Panc1 (cell line): Measurements from ENCODE around the gene ENAH. TPM values are rescaled to one million over a fixed set of nuclear protein-coding genes. Genes with fewer than 3 reads are reported as not detected.

ENCODE experiments used
- ATAC-seq: fragments of 200-7000 bp; cut with Tn5 transposase; 2 replicates; pipeline ENCODE4 v1.9.1; 2020; ENCODE audit warnings: mild to moderate bottlenecking, moderate library complexity
- BruUV-seq: library from RNA; stranded (reverse); fragments of 400-500 nt; replicated peaks from 2 replicates; lab custom pipeline; 2021; lab: Mats Ljungman, UMichigan
- CTCF ChIA-PET: fragments of 300-600 bp; sonication (Branson Sonifier 250); formaldehyde crosslinking; loops from one replicate; lab custom pipeline; 2022; ENCODE audit warnings: antibody characterized with exemption; lab: Charles Lee
- POLR2A ChIA-PET: fragments of 300-600 bp; sonication (Branson Sonifier 250); formaldehyde crosslinking; loops from one replicate; lab custom pipeline; 2022; ENCODE audit warnings: antibody characterized with exemption; lab: Charles Lee
- DNase-seq: peaks from one replicate; pipeline ENCODE4 v3.0.0-alpha.2; 2010; ENCODE audit warnings: low read depth, low spot score
- H3K27ac ChIP-seq: 2 replicates; pipeline ENCODE4 v1.5.1; 2011; ENCODE audit warnings: mild to moderate bottlenecking, low read length, inconsistent platforms
- H3K27me3 ChIP-seq: fragments of 200-500 bp; sonication (Bioruptor generic); 2 replicates; pipeline ENCODE4 v1.6.0; 2014; ENCODE audit warnings: low read length, inconsistent platforms; ENCODE audit not compliant: control insufficient read depth, insufficient read depth
- H3K36me3 ChIP-seq: fragments of 200-500 bp; sonication (Bioruptor generic); 2 replicates; pipeline ENCODE4 v1.5.1; 2014; ENCODE audit warnings: inconsistent platforms, mild to moderate bottlenecking, low read length, moderate library complexity; ENCODE audit not compliant: control insufficient read depth, insufficient read depth
- H3K4me1 ChIP-seq: 2 replicates; pipeline ENCODE4 v1.5.1; 2011; ENCODE audit warnings: inconsistent platforms, mild to moderate bottlenecking, low read length, moderate library complexity; ENCODE audit not compliant: control insufficient read depth, insufficient read depth
- H3K4me3 ChIP-seq, 2 experiments: 2 replicates each; pipeline ENCODE4 v1.5.1; 2011 to 2012; ENCODE audit warnings: low read depth in 2 of 2, low read length in 2 of 2, mild to moderate bottlenecking in 2 of 2, inconsistent platforms in 1 of 2, moderate library complexity in 1 of 2
- H3K9me3 ChIP-seq: fragments of 200-500 bp; sonication (Bioruptor generic); 2 replicates; pipeline ENCODE4 v1.5.1; 2014; ENCODE audit warnings: low read depth, mild to moderate bottlenecking, inconsistent platforms, low read length, moderate library complexity; ENCODE audit not compliant: control insufficient read depth, insufficient read depth
- POLR2AphosphoS5 ChIP-seq: IDR thresholded peaks from 2 replicates; pipeline ENCODE4 v1.6.1; 2012; ENCODE audit warnings: mild to moderate bottlenecking, low read depth, low read length, moderate library complexity
- SIN3A ChIP-seq: IDR thresholded peaks from 2 replicates; pipeline ENCODE4 v1.6.1; 2012; ENCODE audit warnings: low read depth, mild to moderate bottlenecking, low read length, moderate library complexity, borderline replicate concordance; ENCODE audit not compliant: insufficient read depth
- TCF7L2 ChIP-seq: IDR thresholded peaks from 2 replicates; pipeline ENCODE4 v1.6.1; 2011; ENCODE audit warnings: mild to moderate bottlenecking, low read depth, low read length, inconsistent platforms
- in situ Hi-C: cut with HindIII; loops from 2 replicates; pipeline ENCODE4 v1.10.0; 2016; ENCODE audit warnings: low sequenced_read_pairs, low pct_unique_long_range_greater_than_20kb
- intact Hi-C: fragments of 100-400 bp; cut with micrococcal nuclease; formaldehyde crosslinking; loops from one replicate; pipeline ENCODE4 v1.10.0; 2022; ENCODE audit not compliant: unreplicated experiment
- total RNA-seq: library from RNA; stranded (reverse); gene quantifications from one replicate; pipeline ENCODE4 v1.2.1, GENCODE V29; 2021; ENCODE audit not compliant: unreplicated experiment
- TF ChIP-seq, protein P1 (sequence below), 2 experiments: IDR thresholded peaks; 2 replicates each; pipeline ENCODE4 v1.6.1; 2011 to 2012; ENCODE audit warnings: low read depth in 2 of 2, control low read depth in 1 of 2, low read length in 1 of 2, mild to moderate bottlenecking in 1 of 2, moderate library complexity in 1 of 2; ENCODE audit not compliant: insufficient read depth in 1 of 2
- TF ChIP-seq, protein P2 (sequence below): fragments of 450-650 bp; IDR thresholded peaks from 2 replicates; pipeline ENCODE4 v1.5.1; 2017; ENCODE audit warnings: mild to moderate bottlenecking

Gene ENAH
- total RNA-seq, 1 experiment from 2014 or later, result 133 TPM

DNA sequence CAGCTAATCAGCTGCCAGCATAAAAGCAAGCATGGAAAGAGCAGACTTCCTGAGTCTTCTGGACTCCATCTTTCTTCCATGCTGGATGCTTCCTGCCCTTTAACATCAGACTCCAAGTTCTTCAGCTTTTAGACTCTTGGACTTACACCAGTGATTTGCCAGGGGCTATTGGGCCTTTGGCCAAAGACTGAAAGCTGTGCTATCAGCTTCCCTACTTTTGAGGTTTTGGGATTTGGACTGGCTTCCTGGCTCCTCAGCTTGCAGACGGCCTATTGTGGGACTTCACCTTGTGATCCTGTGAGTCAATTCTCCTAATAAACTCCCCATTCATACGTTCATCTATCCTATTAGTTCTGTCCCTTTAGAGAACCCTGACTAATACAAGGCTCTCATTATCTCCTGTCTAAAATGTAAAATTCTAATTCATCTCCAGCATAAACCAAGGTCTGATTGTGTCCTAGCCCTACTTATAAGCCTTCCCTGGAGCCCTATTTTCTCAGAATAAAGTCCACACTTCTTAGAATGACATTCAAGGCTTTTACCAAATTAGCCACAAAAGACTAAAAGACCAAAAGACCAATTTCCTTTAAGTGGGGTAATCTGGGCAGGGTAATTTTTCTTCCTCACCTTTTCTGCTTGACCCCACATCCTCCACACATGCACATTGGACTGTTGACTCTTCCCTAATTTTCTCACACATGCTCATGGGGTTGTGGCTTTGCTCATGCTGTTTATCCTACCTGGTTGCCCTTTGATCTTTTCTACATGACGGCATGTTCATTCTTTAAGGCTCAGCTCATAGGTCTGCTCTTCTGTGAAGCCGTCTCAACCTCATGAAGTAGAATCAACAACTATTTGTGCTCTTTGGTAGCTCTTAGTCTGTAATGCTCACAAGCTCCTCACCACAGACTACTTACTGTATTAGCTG, 18.1 kb upstream of the ENAH start:
- Histone ChIP-seq H3K27me3 (no peaks in the 10 kb centered on the region), H3K4me1 (no peaks in the 10 kb centered on the region), H3K4me3 (no peak overlapping the region), H3K27ac (no peak overlapping the region), H3K9me3 (no peaks in the 10 kb centered on the region), H3K36me3 (no peaks in the 10 kb centered on the region)
- DNase-seq (no peak), ATAC-seq (no peak; the same call in 1 of the 2 replicates)
- in situ Hi-C loops (no loop called here), intact Hi-C loops (no loop called here)
- no TSS peak for BruUV-seq
- TF ChIP-seq, protein P1, sequence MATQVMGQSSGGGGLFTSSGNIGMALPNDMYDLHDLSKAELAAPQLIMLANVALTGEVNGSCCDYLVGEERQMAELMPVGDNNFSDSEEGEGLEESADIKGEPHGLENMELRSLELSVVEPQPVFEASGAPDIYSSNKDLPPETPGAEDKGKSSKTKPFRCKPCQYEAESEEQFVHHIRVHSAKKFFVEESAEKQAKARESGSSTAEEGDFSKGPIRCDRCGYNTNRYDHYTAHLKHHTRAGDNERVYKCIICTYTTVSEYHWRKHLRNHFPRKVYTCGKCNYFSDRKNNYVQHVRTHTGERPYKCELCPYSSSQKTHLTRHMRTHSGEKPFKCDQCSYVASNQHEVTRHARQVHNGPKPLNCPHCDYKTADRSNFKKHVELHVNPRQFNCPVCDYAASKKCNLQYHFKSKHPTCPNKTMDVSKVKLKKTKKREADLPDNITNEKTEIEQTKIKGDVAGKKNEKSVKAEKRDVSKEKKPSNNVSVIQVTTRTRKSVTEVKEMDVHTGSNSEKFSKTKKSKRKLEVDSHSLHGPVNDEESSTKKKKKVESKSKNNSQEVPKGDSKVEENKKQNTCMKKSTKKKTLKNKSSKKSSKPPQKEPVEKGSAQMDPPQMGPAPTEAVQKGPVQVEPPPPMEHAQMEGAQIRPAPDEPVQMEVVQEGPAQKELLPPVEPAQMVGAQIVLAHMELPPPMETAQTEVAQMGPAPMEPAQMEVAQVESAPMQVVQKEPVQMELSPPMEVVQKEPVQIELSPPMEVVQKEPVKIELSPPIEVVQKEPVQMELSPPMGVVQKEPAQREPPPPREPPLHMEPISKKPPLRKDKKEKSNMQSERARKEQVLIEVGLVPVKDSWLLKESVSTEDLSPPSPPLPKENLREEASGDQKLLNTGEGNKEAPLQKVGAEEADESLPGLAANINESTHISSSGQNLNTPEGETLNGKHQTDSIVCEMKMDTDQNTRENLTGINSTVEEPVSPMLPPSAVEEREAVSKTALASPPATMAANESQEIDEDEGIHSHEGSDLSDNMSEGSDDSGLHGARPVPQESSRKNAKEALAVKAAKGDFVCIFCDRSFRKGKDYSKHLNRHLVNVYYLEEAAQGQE (IDR thresholded peaks at IDR 0.05; ENCODE audit: insufficient read depth in 1 of 2, low read depth in 2 of 2, low read length in 1 of 2), result no peak
- TF ChIP-seq, protein P2, sequence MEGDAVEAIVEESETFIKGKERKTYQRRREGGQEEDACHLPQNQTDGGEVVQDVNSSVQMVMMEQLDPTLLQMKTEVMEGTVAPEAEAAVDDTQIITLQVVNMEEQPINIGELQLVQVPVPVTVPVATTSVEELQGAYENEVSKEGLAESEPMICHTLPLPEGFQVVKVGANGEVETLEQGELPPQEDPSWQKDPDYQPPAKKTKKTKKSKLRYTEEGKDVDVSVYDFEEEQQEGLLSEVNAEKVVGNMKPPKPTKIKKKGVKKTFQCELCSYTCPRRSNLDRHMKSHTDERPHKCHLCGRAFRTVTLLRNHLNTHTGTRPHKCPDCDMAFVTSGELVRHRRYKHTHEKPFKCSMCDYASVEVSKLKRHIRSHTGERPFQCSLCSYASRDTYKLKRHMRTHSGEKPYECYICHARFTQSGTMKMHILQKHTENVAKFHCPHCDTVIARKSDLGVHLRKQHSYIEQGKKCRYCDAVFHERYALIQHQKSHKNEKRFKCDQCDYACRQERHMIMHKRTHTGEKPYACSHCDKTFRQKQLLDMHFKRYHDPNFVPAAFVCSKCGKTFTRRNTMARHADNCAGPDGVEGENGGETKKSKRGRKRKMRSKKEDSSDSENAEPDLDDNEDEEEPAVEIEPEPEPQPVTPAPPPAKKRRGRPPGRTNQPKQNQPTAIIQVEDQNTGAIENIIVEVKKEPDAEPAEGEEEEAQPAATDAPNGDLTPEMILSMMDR, result no peak
- TF ChIP-seq POLR2AphosphoS5 (no peak), TCF7L2 (no peak), SIN3A (no peak)
- POLR2A ChIA-PET, result no interaction called here
- CTCF ChIA-PET, result no interaction called here

DNA sequence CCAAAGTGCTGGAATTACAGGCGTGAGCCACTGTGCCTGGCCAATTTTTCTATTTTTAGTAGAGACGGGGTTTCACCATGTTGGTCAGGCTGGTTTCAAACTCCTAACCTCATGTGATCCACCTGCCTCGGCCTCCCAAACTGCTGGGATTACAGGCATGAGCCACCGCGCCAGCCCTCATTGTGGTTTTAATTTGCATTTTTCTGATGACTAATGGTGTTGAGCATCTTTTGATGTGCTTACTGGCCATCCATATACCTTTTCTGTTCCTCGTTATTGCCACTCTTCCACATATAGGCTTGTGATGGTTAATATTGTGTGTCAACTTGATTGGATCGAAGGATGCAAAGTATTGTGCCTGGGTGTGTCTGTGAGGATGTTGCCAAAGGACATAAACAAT, 17.4 kb upstream of the ENAH start:
- BruUV-seq, result no TSS peak
- no peak for ATAC-seq
- Histone ChIP-seq H3K27ac (no peak overlapping the region), H3K36me3 (no peaks in the 10 kb centered on the region), H3K4me1 (no peaks in the 10 kb centered on the region), H3K27me3 (no peaks in the 10 kb centered on the region), H3K4me3 (no peak overlapping the region), H3K9me3 (no peaks in the 10 kb centered on the region)
- DNase-seq, result no peak
- in situ Hi-C loops (no loop called here), intact Hi-C loops (no loop called here)
- ChIA-PET CTCF (no interaction called here), POLR2A (interaction anchor here (0.6 kb wide), 2 partner anchors 12 to 254 kb away, joined by 3 to 9 read pairs; partner anchors contain the start of gene PYCR2)
- TF ChIP-seq POLR2AphosphoS5, result no peak
- TF ChIP-seq SIN3A, result no peak
- TF ChIP-seq, protein P2, result no peak
- TF ChIP-seq, protein P1 (IDR thresholded peaks at IDR 0.05; ENCODE audit: insufficient read depth in 1 of 2, low read depth in 2 of 2, low read length in 1 of 2), result no peak
